GM12801 (cell line): ENCODE measurements around the gene PHOSPHO1.

ENCODE experiments used
- CTCF ChIP-seq: IDR thresholded peaks from one replicate; pipeline ENCODE4 v1.5.1; 2011; ENCODE audit warnings: control low read depth; ENCODE audit not compliant: insufficient read length; ENCODE audit errors: extremely low read depth

Gene PHOSPHO1

GRCh38 chr17:49249890-49250522 is 19.4 kb upstream of the PHOSPHO1 start:
- TF ChIP-seq CTCF, result no peak

DNA sequence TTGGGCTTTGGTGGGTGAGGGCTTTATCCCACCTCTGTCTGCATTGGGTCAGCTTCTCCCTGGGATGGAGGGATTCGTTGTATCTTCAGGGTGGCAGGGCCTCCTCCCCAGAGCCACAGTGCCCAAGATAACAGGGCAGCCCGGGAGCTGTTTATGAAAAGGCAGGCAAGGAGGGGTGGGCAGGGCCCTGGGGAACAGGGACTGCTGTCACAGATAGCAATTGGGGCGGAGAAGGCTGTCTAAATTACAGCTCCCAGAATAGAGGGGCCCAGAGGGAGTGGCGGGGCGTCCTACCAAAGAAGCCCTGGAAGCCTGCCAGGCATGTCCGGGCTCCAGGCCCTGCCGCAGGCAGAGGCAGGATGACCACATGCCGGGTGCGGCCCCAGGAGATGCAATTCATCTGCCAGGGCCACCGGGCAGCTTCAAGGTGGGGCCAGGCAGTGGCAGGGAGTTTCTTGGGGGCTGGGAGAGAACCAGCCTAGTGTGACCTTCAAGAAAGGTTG is 18.8 kb upstream of the PHOSPHO1 start:
- TF ChIP-seq CTCF, result no peak

DNA sequence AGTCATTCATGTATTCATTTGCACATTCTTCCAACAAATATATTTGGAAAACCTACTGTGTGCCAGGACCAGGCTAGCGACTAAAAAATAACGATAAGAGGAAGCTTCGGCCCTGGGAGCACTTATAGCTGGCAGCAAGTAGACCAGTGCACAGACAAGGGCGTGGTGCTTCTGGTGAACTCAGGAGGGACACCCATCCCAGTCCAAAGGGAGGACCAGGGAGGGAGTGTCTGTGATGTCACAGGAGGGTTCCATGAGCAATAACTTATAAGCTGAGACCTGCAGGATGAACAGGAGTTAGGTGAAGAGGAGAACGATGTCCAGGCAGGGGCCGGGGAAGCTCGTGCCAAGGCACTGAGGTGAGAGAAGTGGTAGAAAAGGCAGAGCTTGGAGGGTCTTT is 17.4 kb upstream of the PHOSPHO1 start:
- TF ChIP-seq CTCF, result no peak

DNA sequence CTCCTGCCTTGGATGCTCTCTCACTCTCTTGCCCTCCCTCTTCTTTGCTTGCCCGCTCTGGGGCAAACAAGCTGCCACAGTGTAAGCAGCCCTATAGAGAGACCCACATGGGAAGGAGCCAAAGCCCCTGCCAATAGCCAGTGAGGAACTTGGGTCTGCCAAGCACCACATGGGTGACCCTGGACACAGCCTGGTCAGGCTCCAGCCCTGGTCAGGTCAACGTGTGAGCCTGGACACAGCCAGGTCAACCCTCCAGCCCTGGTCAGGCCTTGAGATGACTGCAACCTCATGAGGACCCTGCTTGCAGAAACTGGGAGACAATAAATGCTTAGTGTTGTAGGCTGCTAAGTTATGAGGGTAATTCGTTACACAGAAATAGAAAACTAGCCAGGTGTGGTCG is 14.3 kb upstream of the PHOSPHO1 start:
- TF ChIP-seq CTCF, result no peak

DNA sequence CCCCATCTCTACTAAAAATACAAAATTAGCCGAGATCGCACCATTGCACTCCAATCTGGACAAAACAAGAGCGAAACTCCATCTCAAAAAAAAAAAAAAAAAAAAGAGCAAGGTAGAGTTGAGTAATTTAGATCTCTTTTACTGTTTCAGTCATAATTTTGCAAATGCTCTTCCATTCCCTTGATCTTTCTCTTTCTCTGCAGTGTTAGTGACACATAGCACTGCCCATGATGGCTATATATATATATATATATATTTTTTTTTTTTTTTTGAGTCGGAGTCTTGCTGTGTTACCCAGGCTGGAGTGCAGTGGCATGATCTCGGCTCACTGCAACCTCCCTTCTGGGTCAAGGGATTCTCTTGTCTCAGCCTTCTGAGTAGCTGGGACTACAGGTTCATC is 12.2 kb upstream of the PHOSPHO1 start:
- no peak for TF ChIP-seq CTCF

GRCh38 chr17:49241692-49242397 is 11.3 kb upstream of the PHOSPHO1 start:
- no peak for TF ChIP-seq CTCF

- no peak for TF ChIP-seq CTCF
Observed at GRCh38 chr17:49241040-49241439, 10.5 kb upstream of the PHOSPHO1 start.
